Right cardiac atrium (tissue), 5 donors: ENCODE data around the gene PRMT1. TPM values are rescaled to one million over a fixed set of nuclear protein-coding genes. Genes with fewer than 3 reads are reported as not detected.

Source experiments
- ATAC-seq, 2 donors: fragments of 200-7000 bp; cut with Tn5 transposase; one replicate each; pipeline versions ENCODE4 v1.8.0 to v1.9.1; 2020; ENCODE audit warnings: moderate library complexity in 2 of 2, mild to moderate bottlenecking in 1 of 2
- DNase-seq, 3 donors: peaks; one replicate each; pipeline ENCODE4 v3.0.0-alpha.2; 2020
- H3K27ac ChIP-seq: one replicate; pipeline ENCODE4 v1.5.1; 2013; ENCODE audit warnings: mild to moderate bottlenecking, low read length, control low read depth, moderate library complexity
- H3K27me3 ChIP-seq: one replicate; pipeline ENCODE4 v1.6.1; 2013; ENCODE audit not compliant: control insufficient read depth, insufficient read depth
- H3K4me1 ChIP-seq: one replicate; pipeline ENCODE4 v1.6.1; 2013; ENCODE audit warnings: low read length; ENCODE audit not compliant: control insufficient read depth, insufficient read depth
- H3K4me3 ChIP-seq: one replicate; pipeline ENCODE4 v1.5.1; 2013; ENCODE audit warnings: low read length, control low read depth
- H3K9me3 ChIP-seq: one replicate; pipeline ENCODE4 v1.6.1; 2013; ENCODE audit warnings: low read length; ENCODE audit not compliant: control insufficient read depth
- WGBS: extraction: QIAGEN DNeasy Blood & Tissue Kit; methylation state at CpG from one replicate; pipeline ENCODE4 v1.1.7; 2013; 5-methylcytosine and 5-hydroxymethylcytosine counted together
- intact Hi-C, 4 donors: fragments of 100-400 bp; cut with DNase I; formaldehyde crosslinking; loops; one replicate each; pipeline versions ENCODE4 v1.11.0 to v1.14.0; 2022 to 2023
- polyA plus RNA-seq: library from polyadenylated mRNA; stranded (reverse); fragments of 200-250 nt; gene quantifications from one replicate; pipeline ENCODE4 v1.2.3, GENCODE V29; 2013
- total RNA-seq, 4 donors: library from RNA; stranded (reverse); fragmentation: NEBNext Ultra II Directional; extraction: Animal tissue kit (Norgen Biotek cat#: 25700); gene quantifications; one replicate each; pipeline ENCODE4 v1.2.1, GENCODE V29; 2021
- donor health status: healthy with polysubstance abuse.
- donor health status: DM: no; HTN: yes; CAD: no.
- donor health status: DM: no; HTN: no; CAD: no.
- donor health status: DM: no; HTN: yes; CAD: no; lungs with severe emphysema.
- donor health status: DM: yes; HTN: yes; CAD: no.

Gene PRMT1
- total and polyA plus RNA-seq, 5 donors: 117 to 154 (median 125) TPM

DNA sequence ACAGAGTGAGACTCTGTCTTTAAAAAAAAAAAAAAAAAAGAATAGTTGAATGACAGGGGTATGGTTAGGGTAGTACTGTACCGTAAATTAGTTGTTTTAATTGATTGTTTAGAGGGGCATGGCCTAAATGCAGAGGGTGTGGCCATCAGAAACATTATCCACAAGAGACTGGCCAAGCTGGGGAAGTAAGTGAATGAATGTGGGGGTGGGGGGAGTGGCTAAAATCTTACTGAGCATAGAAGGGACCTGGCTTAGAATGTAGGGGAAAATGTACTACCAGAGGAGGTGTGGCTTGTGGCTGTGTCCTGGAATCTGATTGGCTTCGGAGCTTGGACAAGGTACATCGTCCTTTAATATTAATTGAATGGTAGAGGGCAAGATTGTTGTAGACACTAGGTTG, 7.6 kb upstream of the PRMT1 start:
- WGBS: 89% methylated on average over 3 of the region's 3 CpGs
- no peaks in the 10 kb centered on the region for H3K27me3 ChIP-seq

DNA sequence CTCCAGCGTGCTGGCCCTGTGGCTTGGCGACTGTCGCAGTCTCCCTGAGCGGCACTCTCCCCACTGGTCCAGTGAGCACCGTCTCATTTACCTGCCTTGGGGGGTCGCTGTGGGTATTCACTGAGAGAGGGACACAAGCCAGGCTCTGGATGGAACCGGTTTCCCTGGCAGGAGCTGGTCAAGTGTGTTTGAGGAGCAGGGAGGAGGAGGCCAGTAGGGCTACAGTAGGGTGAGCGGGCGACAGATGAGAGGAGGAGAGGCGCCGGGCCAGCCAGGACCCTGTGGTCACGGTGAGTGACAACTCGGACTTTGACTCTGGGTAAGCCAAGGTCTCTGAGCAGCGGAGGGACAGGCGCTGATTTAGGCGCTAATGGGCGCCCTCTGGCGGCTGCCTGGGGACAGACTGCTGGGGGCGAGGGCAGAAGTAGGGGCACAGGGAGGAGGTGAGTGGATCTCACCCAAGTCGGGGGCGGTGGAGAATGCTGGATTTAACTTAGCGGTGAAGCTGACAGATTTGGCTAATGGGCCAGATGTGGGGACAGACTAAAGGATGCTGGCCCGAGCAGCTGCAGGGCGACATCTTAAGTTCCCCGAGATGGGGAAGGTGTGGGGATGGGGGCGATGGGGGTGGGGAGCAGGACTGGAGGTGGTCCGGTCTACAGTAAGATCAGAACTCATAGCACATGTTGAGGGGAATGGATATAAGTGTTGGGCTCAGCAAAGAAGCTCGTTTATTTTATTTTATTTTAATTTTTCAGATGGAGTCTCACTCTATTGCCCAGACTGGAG, 4.7 kb upstream of the PRMT1 start:
- WGBS: 23% methylated on average over 28 of the region's 28 CpGs
- H3K27ac ChIP-seq: peak overlapping the region; percentile 22
- ATAC-seq (peak in 1 of 2 donors; percentile 3), DNase-seq (peak; percentile 80 to 92 (median 91))
- H3K4me1 ChIP-seq: no peaks in the 10 kb centered on the region
- intact Hi-C loops: loop anchor here in 2 of 4 donors (10.0 kb wide), 2 partner anchors 78 to 88 kb away; partner anchors contain the start of genes NOSIP (in 1 of the 2), PRR12 (in 1 of the 2) and PRRG2 (in 1 of the 2)
- H3K9me3 ChIP-seq: no peaks in the 10 kb centered on the region
- no peaks in the 10 kb centered on the region for H3K27me3 ChIP-seq
- H3K4me3 ChIP-seq: no peak overlapping the region

More for the DNA sequence above, 7.6 kb upstream of the PRMT1 start:
- no peak overlapping the region for H3K4me3 ChIP-seq
- DNase-seq (no peak), ATAC-seq (no peak)
- no peaks in the 10 kb centered on the region for H3K9me3 ChIP-seq
- H3K27ac ChIP-seq: no peak overlapping the region
- H3K4me1 ChIP-seq: no peaks in the 10 kb centered on the region
- intact Hi-C loops: loop anchor here in 1 of 4 donors (10.0 kb wide), 1 partner anchor 75 kb away; the partner anchor contains the start of gene PRR12

DNA sequence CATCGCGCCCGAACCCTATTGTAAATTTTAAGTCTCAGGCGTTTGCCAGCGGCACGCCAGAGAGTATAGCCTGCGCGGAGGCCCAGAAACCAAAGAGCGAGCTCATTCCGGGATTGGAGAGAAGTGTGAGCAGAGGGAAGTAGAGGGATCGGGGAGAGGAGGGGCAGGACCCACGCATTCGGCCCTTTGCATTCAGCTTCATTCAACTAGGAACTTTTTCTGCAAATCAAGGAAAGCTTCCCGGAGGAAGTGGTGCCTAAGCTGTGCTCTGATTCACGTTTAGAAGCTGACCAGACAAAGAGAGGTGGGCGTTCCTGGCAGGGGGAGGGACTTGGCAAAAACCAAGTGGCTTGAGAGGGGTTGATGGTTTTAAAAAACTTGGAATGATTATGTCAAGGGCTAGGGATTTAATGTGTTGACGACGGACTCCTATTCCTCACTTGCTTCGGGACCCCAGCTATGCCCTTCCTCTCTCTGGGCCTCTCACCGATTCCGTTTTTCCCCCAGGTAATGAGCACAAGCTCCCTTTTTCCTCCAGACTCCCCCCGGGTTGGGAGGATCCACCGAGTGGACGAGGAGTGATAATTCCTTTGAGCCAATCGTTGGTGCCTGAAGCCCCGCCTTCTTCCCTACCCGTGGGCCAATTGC, 811 bp upstream of the PRMT1 start:
- H3K27me3 ChIP-seq: no peaks in the 10 kb centered on the region
- DNase-seq: peak; percentile 88 to 92 (median 91)
- 2% methylated on average over 27 of the region's 27 CpGs for WGBS
- H3K4me1 ChIP-seq: no peaks in the 10 kb centered on the region
- H3K9me3 ChIP-seq: no peaks in the 10 kb centered on the region
- H3K27ac ChIP-seq: peak overlapping the region; percentile 95
- peak overlapping the region; percentile 21 for H3K4me3 ChIP-seq
- intact Hi-C loops: loop anchor here in 2 of 4 donors (10.0 kb wide), 2 partner anchors 81 to 91 kb away; partner anchors contain the start of genes NOSIP (in 1 of the 2), PRR12 (in 1 of the 2) and PRRG2 (in 1 of the 2)
- ATAC-seq: peak; percentile 54 to 55

DNA sequence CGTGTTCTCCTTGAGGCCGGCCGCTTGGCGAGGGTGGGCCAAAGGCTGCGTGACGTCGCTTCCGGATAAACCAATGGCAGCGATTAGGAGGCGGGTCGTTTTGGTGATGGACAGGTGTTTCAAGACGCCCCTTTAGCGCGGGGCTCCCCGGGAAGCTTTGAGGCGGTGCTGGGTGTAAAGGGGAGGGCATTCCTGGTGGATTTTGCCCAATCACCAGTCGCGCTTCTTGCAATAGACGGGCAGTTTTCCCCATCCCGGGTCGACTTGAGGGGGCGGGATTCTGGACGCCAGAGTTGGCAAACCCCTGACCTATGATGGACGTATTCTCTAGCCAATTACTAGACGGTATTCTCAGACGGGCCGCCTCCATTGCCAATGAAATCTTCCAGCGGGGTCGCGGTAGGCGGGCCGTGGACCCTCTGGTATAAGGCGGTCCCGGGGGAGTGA, 264 bp upstream of the PRMT1 start:
- H3K27ac ChIP-seq: peak overlapping the region; percentile 87
- H3K4me3 ChIP-seq: peak overlapping the region; percentile 86
- peak; percentile 91 to 92 for ATAC-seq
- no peaks in the 10 kb centered on the region for H3K9me3 ChIP-seq
- no peaks in the 10 kb centered on the region for H3K4me1 ChIP-seq
- DNase-seq: peak; percentile 100
- under 1% methylated on average over 34 of the region's 34 CpGs for WGBS
- H3K27me3 ChIP-seq: no peaks in the 10 kb centered on the region
- intact Hi-C loops: loop anchor here in 2 of 4 donors (10.0 kb wide), 2 partner anchors 82 to 92 kb away; partner anchors contain the start of genes NOSIP (in 1 of the 2), PRR12 (in 1 of the 2) and PRRG2 (in 1 of the 2)

DNA sequence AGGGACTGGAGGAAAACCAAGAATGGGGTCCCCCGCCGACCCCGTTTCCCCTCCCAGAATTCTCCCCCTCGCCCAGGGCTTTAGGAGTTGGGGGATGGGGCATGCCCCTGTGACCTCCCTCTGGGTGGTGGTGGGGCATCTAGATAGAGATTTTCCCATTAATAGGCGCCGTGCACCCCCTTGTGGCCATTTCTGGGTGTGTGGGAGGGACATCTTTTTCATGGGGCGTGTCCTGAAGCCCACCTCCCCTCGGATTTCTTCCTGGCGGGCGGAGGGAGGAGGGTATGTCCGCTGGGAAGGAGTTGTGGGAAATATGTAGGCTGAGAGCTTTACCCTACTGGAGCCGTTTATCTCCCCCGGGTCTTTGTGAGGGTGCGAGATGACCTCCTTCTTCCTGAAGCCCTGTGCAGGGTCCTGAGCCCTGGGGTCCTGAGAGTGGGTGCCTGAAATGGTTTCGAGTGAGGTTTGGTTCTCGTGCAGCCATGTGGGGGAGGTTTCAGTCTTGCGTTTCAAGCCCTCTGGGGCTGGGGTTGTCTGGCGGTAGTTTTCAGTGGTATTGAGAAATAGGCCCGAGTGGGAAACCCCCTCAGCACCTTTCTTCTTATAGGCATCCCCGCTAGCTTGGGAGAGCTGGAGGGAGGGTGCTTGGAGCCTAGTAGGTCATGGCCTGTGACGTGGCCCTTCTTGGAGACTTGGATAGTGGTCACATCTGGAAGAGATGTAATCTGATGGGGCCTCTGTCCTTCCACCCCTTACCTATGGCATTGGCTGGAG, 1.0 kb downstream of the PRMT1 start:
- ATAC-seq: no peak
- Histone ChIP-seq H3K4me1 (no peaks in the 10 kb centered on the region), H3K4me3 (peak overlapping the region; percentile 86), H3K9me3 (no peaks in the 10 kb centered on the region), H3K27ac (peak overlapping the region; percentile 87), H3K27me3 (no peaks in the 10 kb centered on the region)
- peak; percentile 75 to 89 (median 89) for DNase-seq
- WGBS: 3% methylated on average over 21 of the region's 21 CpGs
- intact Hi-C loops: loop anchor here in 2 of 4 donors (10.0 kb wide), 2 partner anchors 83 to 93 kb away; partner anchors contain the start of genes NOSIP (in 1 of the 2), PRR12 (in 1 of the 2) and PRRG2 (in 1 of the 2)

DNA sequence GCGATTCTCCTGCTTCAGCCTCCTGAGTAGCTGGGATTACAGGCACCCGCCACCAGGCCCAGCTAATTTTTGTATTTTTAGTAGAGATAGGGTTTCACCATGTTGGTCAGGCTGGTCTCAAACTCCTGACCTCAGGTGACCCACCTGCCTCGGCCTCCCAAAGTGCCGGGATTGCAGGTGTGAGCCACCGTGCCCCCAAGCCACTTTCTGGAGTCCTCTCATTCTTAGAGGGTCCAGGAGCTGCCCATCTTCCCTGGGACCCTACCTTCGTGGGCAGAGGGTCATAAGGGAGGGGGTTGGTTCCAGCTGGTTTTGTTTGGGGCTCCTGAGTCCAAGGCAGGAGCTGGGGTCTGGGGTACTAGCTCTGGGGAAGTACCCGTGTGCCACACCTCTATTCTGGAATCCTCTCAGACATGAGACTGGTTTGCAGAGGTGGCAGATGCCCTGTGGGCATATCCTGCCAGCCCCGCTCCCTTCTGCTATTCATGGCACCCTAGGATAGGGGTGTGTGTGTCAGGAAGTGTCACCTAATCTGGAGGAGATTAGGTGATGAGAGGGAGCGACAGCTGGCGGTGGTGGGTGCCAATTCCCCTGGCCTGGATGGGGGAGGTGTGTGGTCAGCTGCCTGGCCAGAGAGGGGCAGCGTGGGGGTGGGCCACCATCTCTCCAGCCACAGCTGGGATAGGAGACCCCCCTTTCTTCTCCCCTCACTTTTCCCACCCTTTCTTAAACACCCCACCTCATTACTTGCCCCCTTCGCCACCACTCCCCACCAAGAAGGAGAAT, 2.1 kb downstream of the PRMT1 start:
- H3K4me1 ChIP-seq: no peaks in the 10 kb centered on the region
- ATAC-seq: no peak
- intact Hi-C loops: loop anchor here in 2 of 4 donors (10.0 kb wide), 2 partner anchors 84 to 94 kb away; partner anchors contain the start of genes NOSIP (in 1 of the 2), PRR12 (in 1 of the 2) and PRRG2 (in 1 of the 2)

DNA sequence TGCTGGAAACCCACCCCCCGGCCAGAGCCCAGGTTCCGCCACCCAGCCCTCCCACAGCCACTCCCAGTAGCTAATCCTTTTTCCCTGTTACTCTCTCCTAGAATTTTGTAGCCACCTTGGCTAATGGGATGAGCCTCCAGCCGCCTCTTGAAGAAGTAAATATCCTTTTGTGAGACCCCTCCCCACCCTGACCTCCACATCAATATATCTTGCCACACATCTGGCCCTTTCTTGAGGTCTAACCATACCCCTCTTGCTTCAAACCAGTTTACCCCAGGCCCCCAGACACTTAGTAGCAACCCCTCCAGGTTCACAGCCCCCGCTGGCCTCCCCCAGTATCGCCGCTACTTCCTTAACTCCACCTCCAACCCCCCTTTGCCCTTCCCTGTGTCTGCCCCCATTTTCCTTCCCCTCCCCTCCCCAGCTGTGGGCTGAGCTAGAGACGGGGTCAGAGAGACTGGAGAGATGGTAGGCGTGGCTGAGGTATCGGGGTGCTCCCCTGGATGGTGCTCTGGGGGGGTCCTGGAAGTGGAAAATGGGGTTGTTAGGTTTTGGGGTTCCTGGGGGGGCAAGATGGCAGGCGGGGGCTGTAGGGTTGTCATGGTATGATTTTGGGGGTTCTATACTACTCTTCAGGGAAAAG, 2.8 kb downstream of the PRMT1 start:
- Histone ChIP-seq H3K4me1 (no peaks in the 10 kb centered on the region), H3K4me3 (no peak overlapping the region), H3K27ac (peak overlapping the region; percentile 6), H3K9me3 (no peaks in the 10 kb centered on the region), H3K27me3 (no peaks in the 10 kb centered on the region)
- WGBS: 41% methylated on average over 10 of the region's 10 CpGs
- DNase-seq (peak in 2 of 3 donors; percentile 34 to 52), ATAC-seq (no peak)
- intact Hi-C loops: loop anchor here in 3 of 4 donors (10.0 kb wide), 4 partner anchors 85 to 175 kb away; partner anchors contain the start of genes AP2A1 (in 1 of the 3), NOSIP (in 1 of the 3), PRR12 (in 1 of the 3) and PRRG2 (in 1 of the 3)

More for the DNA sequence above, 2.1 kb downstream of the PRMT1 start:
- DNase-seq: peak in 2 of 3 donors; percentile 77 to 80
- no peaks in the 10 kb centered on the region for H3K27me3 ChIP-seq
- no peak overlapping the region for H3K4me3 ChIP-seq
- no peaks in the 10 kb centered on the region for H3K9me3 ChIP-seq
- 52% methylated on average over 12 of the region's 12 CpGs for WGBS
- H3K27ac ChIP-seq: peak overlapping the region; percentile 37

DNA sequence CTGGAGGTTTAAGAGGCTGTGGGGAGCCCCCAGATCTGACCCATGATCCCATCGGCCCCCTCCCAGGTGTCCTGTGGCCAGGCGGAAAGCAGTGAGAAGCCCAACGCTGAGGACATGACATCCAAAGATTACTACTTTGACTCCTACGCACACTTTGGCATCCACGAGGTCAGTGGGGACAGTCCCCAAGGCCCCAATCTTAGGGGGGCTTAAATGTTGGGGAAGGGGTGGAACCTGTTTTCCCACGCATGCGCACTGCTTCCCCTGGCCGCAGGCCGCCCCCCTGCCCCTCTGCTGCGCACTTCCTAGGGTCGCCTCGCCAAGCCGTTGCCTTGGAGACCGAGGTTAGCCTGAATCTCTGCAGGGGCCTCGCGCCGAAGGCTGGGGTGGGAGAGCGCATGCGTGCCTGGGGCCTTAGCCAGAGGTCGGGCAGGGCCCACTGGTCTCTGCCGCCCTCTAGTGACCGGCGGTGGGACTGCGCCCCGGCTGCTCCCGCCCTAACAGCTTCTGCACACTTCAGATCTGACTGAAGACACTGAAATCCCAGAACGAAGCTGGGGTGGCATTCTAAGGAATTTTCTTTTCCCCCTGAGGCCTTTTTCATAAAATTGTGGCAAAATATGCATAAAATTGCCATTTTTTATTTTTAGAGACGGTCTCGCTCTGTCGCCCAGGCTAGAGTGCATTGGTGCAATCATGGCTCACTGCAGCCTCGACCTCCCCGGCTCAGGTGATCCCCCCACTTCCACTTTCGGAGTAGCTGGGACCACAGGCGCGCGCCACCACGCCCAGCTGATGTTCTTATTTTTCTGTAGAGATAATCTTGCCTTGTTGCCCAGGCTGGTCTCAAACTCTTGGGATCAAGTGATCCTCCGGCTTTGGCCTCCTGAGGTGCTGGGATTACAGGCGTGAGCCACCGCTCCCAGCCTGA, 3.6 kb downstream of the PRMT1 start:
- no peaks in the 10 kb centered on the region for H3K27me3 ChIP-seq
- ATAC-seq (peak; percentile 2 to 4), DNase-seq (peak; percentile 91 to 97 (median 97))
- no peaks in the 10 kb centered on the region for H3K4me1 ChIP-seq
- no peak overlapping the region for H3K4me3 ChIP-seq
- H3K27ac ChIP-seq: peak overlapping the region; percentile 6
- H3K9me3 ChIP-seq: no peaks in the 10 kb centered on the region
- intact Hi-C loops: loop anchor here in 2 of 4 donors (10.0 kb wide), 2 partner anchors 84 to 174 kb away; partner anchors contain the start of genes AP2A1 (in 1 of the 2), PTOV1 (in 1 of the 2) and TSKS (in 1 of the 2)
- WGBS: 30% methylated on average over 40 of the region's 40 CpGs
